HEK293 (cell line): Measurements from ENCODE around the gene RPL26.
A peak's percentile ranks its signal among the peaks of the same experiment; 100 is the strongest.

Experiments used
- CTCF ChIA-PET: fragments of 350-600 bp; formaldehyde crosslinking; extraction: SDS; loops from one replicate; lab custom pipeline; 2021; ENCODE audit warnings: antibody characterized with exemption; lab: Yijun Ruan, JAX
- POLR2A ChIA-PET: fragments of 300-600 bp; formaldehyde crosslinking; extraction: SDS; loops from one replicate; lab custom pipeline; 2020; ENCODE audit warnings: antibody characterized with exemption, inconsistent platforms; lab: Yijun Ruan, JAX
- H3K27ac ChIP-seq: fragments of 200-500 bp; sonication (Bioruptor generic); 2 replicates; pipeline ENCODE4 v1.5.1; 2014; ENCODE audit warnings: low read depth, low read length, control low read depth, inconsistent platforms; ENCODE audit errors: extremely low read depth
- H3K36me3 ChIP-seq, 2 experiments: fragments of 200-500 bp in 1 of 2; sonication (Bioruptor generic) in 1 of 2; 1 replicate in 1 of 2; 2 replicates in 1 of 2; pipeline ENCODE4 v1.5.1; 2014 to 2017; ENCODE audit warnings: inconsistent platforms in 2 of 2, low read length in 2 of 2; ENCODE audit not compliant: control insufficient read depth in 2 of 2, insufficient read depth in 1 of 2
- H3K4me1 ChIP-seq: fragments of 200-500 bp; sonication (Bioruptor generic); 2 replicates; pipeline ENCODE4 v1.5.1; 2014; ENCODE audit warnings: mild to moderate bottlenecking, low read length, inconsistent platforms; ENCODE audit not compliant: control insufficient read depth, insufficient read depth
- H3K4me3 ChIP-seq: 2 replicates; pipeline ENCODE4 v1.5.1; 2011; ENCODE audit warnings: low read depth, mild to moderate bottlenecking, control low read depth, low read length, moderate library complexity
- H3K9me3 ChIP-seq: fragments of 200-500 bp; sonication (Bioruptor generic); 2 replicates; pipeline ENCODE4 v1.5.1; 2014; ENCODE audit warnings: low read depth, low read length, inconsistent platforms; ENCODE audit not compliant: control insufficient read depth, insufficient read depth
- BCL11A ChIP-seq: fragments of 450-650 bp; formaldehyde crosslinking; IDR thresholded peaks from 2 replicates; pipeline ENCODE4 v1.5.1; 2016; ENCODE audit warnings: low read depth, missing biosample characterization, missing genetic modification characterization
- BCL11B ChIP-seq: fragments of 450-650 bp; formaldehyde crosslinking; IDR thresholded peaks from 2 replicates; pipeline ENCODE4 v1.5.1; 2016; ENCODE audit warnings: low read depth, missing biosample characterization, missing genetic modification characterization
- GLI4 ChIP-seq: fragments of 450-650 bp; formaldehyde crosslinking; IDR thresholded peaks from 2 replicates; pipeline ENCODE4 v1.5.1; 2016; ENCODE audit warnings: missing biosample characterization, missing genetic modification characterization
- KLF17 ChIP-seq: fragments of 450-650 bp; formaldehyde crosslinking; IDR thresholded peaks from 2 replicates; pipeline ENCODE4 v1.5.1; 2016; ENCODE audit warnings: missing biosample characterization, missing genetic modification characterization
- PBX3 ChIP-seq: sonication (generic); formaldehyde crosslinking; IDR thresholded peaks from 2 replicates; pipeline ENCODE4 v1.8.1; 2022; ENCODE audit warnings: mild to moderate bottlenecking, moderate library complexity, missing genetic modification reagents
- PRDM2 ChIP-seq: fragments of 450-650 bp; formaldehyde crosslinking; IDR thresholded peaks from 2 replicates; pipeline ENCODE4 v1.5.1; 2016; ENCODE audit warnings: missing biosample characterization, missing genetic modification characterization, borderline replicate concordance
- SCRT2 ChIP-seq: fragments of 450-650 bp; formaldehyde crosslinking; IDR thresholded peaks from 2 replicates; pipeline ENCODE4 v1.5.1; 2016; ENCODE audit warnings: missing biosample characterization, missing genetic modification characterization
- ZBTB17 ChIP-seq: fragments of 450-650 bp; formaldehyde crosslinking; IDR thresholded peaks from 2 replicates; pipeline ENCODE4 v1.5.1; 2016; ENCODE audit warnings: missing biosample characterization, missing genetic modification characterization
- ZBTB20 ChIP-seq: fragments of 450-650 bp; formaldehyde crosslinking; IDR thresholded peaks from 2 replicates; pipeline ENCODE4 v1.5.1; 2016; ENCODE audit warnings: missing biosample characterization, missing genetic modification characterization
- ZBTB49 ChIP-seq: fragments of 450-650 bp; formaldehyde crosslinking; IDR thresholded peaks from 2 replicates; pipeline ENCODE4 v1.5.1; 2016; ENCODE audit warnings: missing biosample characterization, missing genetic modification characterization, low read depth
- ZBTB8A ChIP-seq: fragments of 450-650 bp; formaldehyde crosslinking; IDR thresholded peaks from 2 replicates; pipeline ENCODE4 v1.5.1; 2016; ENCODE audit warnings: missing biosample characterization, missing genetic modification characterization
- ZNF138 ChIP-seq: fragments of 450-650 bp; formaldehyde crosslinking; IDR thresholded peaks from 2 replicates; pipeline ENCODE4 v1.5.1; 2016; ENCODE audit warnings: missing biosample characterization, missing genetic modification characterization, borderline replicate concordance
- ZNF2 ChIP-seq: fragments of 450-650 bp; formaldehyde crosslinking; IDR thresholded peaks from 2 replicates; pipeline ENCODE4 v1.5.1; 2016; ENCODE audit warnings: missing biosample characterization, missing genetic modification characterization
- ZNF23 ChIP-seq: fragments of 450-650 bp; formaldehyde crosslinking; IDR thresholded peaks from 2 replicates; pipeline ENCODE4 v1.5.1; 2016; ENCODE audit warnings: missing biosample characterization, missing genetic modification characterization, borderline replicate concordance
- ZNF274 ChIP-seq, 2 experiments: fragments of 200-500 bp in 1 of 2; fragments of 450-650 bp in 1 of 2; sonication (Bioruptor generic) in 1 of 2; formaldehyde crosslinking in 1 of 2; IDR thresholded peaks; 2 replicates each; pipeline versions ENCODE4 v1.5.1 to v1.6.1; 2014 to 2016; ENCODE audit warnings: borderline replicate concordance in 1 of 2, inconsistent platforms in 1 of 2, low read length in 1 of 2, missing biosample characterization in 1 of 2, missing genetic modification characterization in 1 of 2
- ZNF292 ChIP-seq: fragments of 450-650 bp; formaldehyde crosslinking; IDR thresholded peaks from 2 replicates; pipeline ENCODE4 v1.5.1; 2016; ENCODE audit warnings: low read depth, missing biosample characterization, missing genetic modification characterization, borderline replicate concordance
- ZNF350 ChIP-seq: fragments of 450-650 bp; formaldehyde crosslinking; IDR thresholded peaks from 2 replicates; pipeline ENCODE4 v1.5.0; 2017; ENCODE audit warnings: missing biosample characterization, mild to moderate bottlenecking, missing genetic modification characterization
- ZNF366 ChIP-seq: fragments of 450-650 bp; formaldehyde crosslinking; conservative IDR thresholded peaks from 2 replicates; pipeline ENCODE4 v1.5.1; 2016; ENCODE audit warnings: missing biosample characterization, missing genetic modification characterization
- ZNF501 ChIP-seq: fragments of 450-650 bp; formaldehyde crosslinking; IDR thresholded peaks from 2 replicates; pipeline ENCODE4 v1.5.1; 2016; ENCODE audit warnings: missing biosample characterization, missing genetic modification characterization
- ZNF514 ChIP-seq: fragments of 450-650 bp; formaldehyde crosslinking; IDR thresholded peaks from 2 replicates; pipeline ENCODE4 v1.5.1; 2016; ENCODE audit warnings: missing biosample characterization, missing genetic modification characterization
- ZNF544 ChIP-seq: fragments of 450-650 bp; formaldehyde crosslinking; IDR thresholded peaks from 2 replicates; pipeline ENCODE4 v1.5.0; 2017; ENCODE audit warnings: missing biosample characterization, missing genetic modification characterization
- ZNF548 ChIP-seq: fragments of 450-650 bp; formaldehyde crosslinking; IDR thresholded peaks from 2 replicates; pipeline ENCODE4 v1.5.1; 2016; ENCODE audit warnings: missing biosample characterization, missing genetic modification characterization
- ZNF558 ChIP-seq: fragments of 450-650 bp; formaldehyde crosslinking; IDR thresholded peaks from 2 replicates; pipeline ENCODE4 v1.5.1; 2016; ENCODE audit warnings: missing biosample characterization, missing genetic modification characterization
- ZNF561 ChIP-seq: fragments of 450-650 bp; IDR thresholded peaks from 2 replicates; pipeline ENCODE4 v1.5.1; 2018; ENCODE audit warnings: missing biosample characterization, missing genetic modification characterization, borderline replicate concordance
- ZNF580 ChIP-seq: fragments of 450-650 bp; formaldehyde crosslinking; IDR thresholded peaks from 2 replicates; pipeline ENCODE4 v1.5.1; 2016; ENCODE audit warnings: missing biosample characterization, missing genetic modification characterization
- ZNF596 ChIP-seq: fragments of 450-650 bp; IDR thresholded peaks from 2 replicates; pipeline ENCODE4 v1.5.0; 2018; ENCODE audit warnings: missing biosample characterization, mild to moderate bottlenecking, missing genetic modification characterization, moderate library complexity
- ZNF600 ChIP-seq: fragments of 450-650 bp; formaldehyde crosslinking; IDR thresholded peaks from 2 replicates; pipeline ENCODE4 v1.5.1; 2016; ENCODE audit warnings: missing biosample characterization, missing genetic modification characterization
- ZNF768 ChIP-seq: fragments of 450-650 bp; formaldehyde crosslinking; IDR thresholded peaks from 2 replicates; pipeline ENCODE4 v1.5.1; 2018; ENCODE audit warnings: missing biosample characterization, mild to moderate bottlenecking, missing genetic modification characterization
- ZSCAN23 ChIP-seq: fragments of 450-650 bp; formaldehyde crosslinking; IDR thresholded peaks from 2 replicates; pipeline ENCODE4 v1.5.1; 2016; ENCODE audit warnings: missing biosample characterization, missing genetic modification characterization

The RPL26 gene

GRCh38 chr17:8382880-8383142 is 182 bp downstream of the RPL26 start:
- H3K36me3 ChIP-seq = peaks cover 40 to 46% of the 10 kb centered on the region in 2 experiments
- TF ChIP-seq ZNF274 (IDR thresholded peaks at IDR 0.05; ENCODE audit: low read length) (no peak), ZNF274 (tag by site-specific recombination; IDR thresholded peaks at IDR 0.05; ENCODE audit: borderline replicate concordance) (no peak), ZNF2 (tag by site-specific recombination) (no peak), ZNF580 (tag by site-specific recombination) (no peak), ZNF558 (tag by site-specific recombination) (no peak), ZBTB20 (tag by site-specific recombination) (no peak), ZNF138 (no peak), BCL11B (no peak), ZNF768 (tag by site-specific recombination) (no peak), ZBTB17 (tag by site-specific recombination) (no peak), SCRT2 (tag by site-specific recombination) (peak; percentile 28; the same call in 1 of the 2 replicates), ZNF548 (tag by site-specific recombination) (no peak), ZNF561 (tag by site-specific recombination) (no peak), KLF17 (tag by site-specific recombination) (no peak), ZNF600 (0 out of 2 replicates have a peak, but pooled peaks have one; percentile 47), PBX3 (CRISPR knock-in tag) (no peak), ZNF501 (tag by site-specific recombination) (no peak; the same call in 1 of the 2 replicates), GLI4 (tag by site-specific recombination) (no peak), ZNF514 (no peak), ZNF366 (peak; percentile 87), ZBTB49 (no peak), ZSCAN23 (tag by site-specific recombination) (0 out of 2 replicates have a peak, but pooled peaks have one; percentile 41), ZBTB8A (tag by site-specific recombination) (no peak; the same call in 1 of the 2 replicates), ZNF544 (tag by site-specific recombination) (no peak), PRDM2 (tag by site-specific recombination) (no peak), ZNF292 (no peak), BCL11A (tag by site-specific recombination) (no peak), ZNF596 (0 out of 2 replicates have a peak, but pooled peaks have one; percentile 13), ZNF23 (tag by site-specific recombination) (no peak), ZNF350 (tag by site-specific recombination) (no peak)

More at GRCh38 chr17:8382880-8383142, 182 bp downstream of the RPL26 start:
- Histone ChIP-seq H3K4me1 (peaks cover 13% of the 10 kb centered on the region), H3K9me3 (no peaks in the 10 kb centered on the region), H3K27ac (peak overlapping the region; percentile 97), H3K4me3 (peak overlapping the region; percentile 90)
- ChIA-PET POLR2A (interaction anchor here (0.7 to 1.4 kb wide), 2 partner anchors 45 to 53 kb away, joined by 3 to 5 read pairs; partner anchors contain the start of gene NDEL1), CTCF (interaction anchor here (0.6 to 1.8 kb wide), 7 partner anchors 12 to 363 kb away, joined by 3 to 13 read pairs (median 4); no protein-coding TSS in a partner anchor)
